Progenitor cell of endocrine pancreas (in vitro differentiated cells): ENCODE results near the gene RDX. TPM values are rescaled to one million over a fixed set of nuclear protein-coding genes. Genes with fewer than 3 reads are reported as not detected.

Experiments used
- DNase-seq: peaks from one replicate; pipeline ENCODE4 v3.0.0; 2021; ENCODE audit warnings: low spot score; ENCODE audit not compliant: unreplicated experiment
- H3K27ac Mint-ChIP-seq: 2 replicates; pipeline ENCODE4 v1.8.0; 2021; ENCODE audit warnings: mild to moderate bottlenecking, moderate library complexity, mixed read lengths
- H3K27me3 Mint-ChIP-seq: 2 replicates; pipeline ENCODE4 v1.8.0; 2021; ENCODE audit warnings: mixed read lengths
- H3K36me3 Mint-ChIP-seq: 2 replicates; pipeline ENCODE4 v1.8.0; 2022; ENCODE audit warnings: mixed read lengths; ENCODE audit not compliant: insufficient read depth
- H3K4me1 Mint-ChIP-seq: 2 replicates; pipeline ENCODE4 v1.8.0; 2021; ENCODE audit warnings: low read depth, mixed read lengths
- H3K4me3 Mint-ChIP-seq: 2 replicates; pipeline ENCODE4 v1.8.0; 2021; ENCODE audit warnings: low read depth, mild to moderate bottlenecking, moderate library complexity, mixed read lengths
- H3K9me3 Mint-ChIP-seq: 2 replicates; pipeline ENCODE4 v1.8.0; 2021; ENCODE audit warnings: low read depth, mixed read lengths
- CTCF ChIP-seq: fragments of 200-600 bp; sonication (generic); IDR thresholded peaks from one replicate; pipeline ENCODE4 v1.5.0; 2021; ENCODE audit warnings: antibody characterized with exemption, mild to moderate bottlenecking; ENCODE audit not compliant: unreplicated experiment
- total RNA-seq: library from RNA; stranded (reverse); gene quantifications from 2 replicates; pipeline ENCODE4 v1.2.1, GENCODE V29; 2021

Gene RDX
- total RNA-seq, 1 donor from 2014 or later, result 89.6 TPM

GRCh38 chr11:110133160-110133559 lies 163.3 kb downstream of the RDX start:
- Mint-ChIP-seq H3K36me3 (peaks cover 5% of the 10 kb centered on the region), H3K9me3 (no peaks in the 10 kb centered on the region), H3K27me3 (no peaks in the 10 kb centered on the region), H3K27ac (no peak overlapping the region), H3K4me1 (peaks cover 36% of the 10 kb centered on the region), H3K4me3 (no peak overlapping the region)
- TF ChIP-seq CTCF, result no peak
- DNase-seq, result no peak

GRCh38 chr11:110131386-110132123 lies 164.9 kb downstream of the RDX start:
- H3K36me3 Mint-ChIP-seq, result peaks cover 2% of the 10 kb centered on the region
- H3K4me1 Mint-ChIP-seq, result peaks cover 43% of the 10 kb centered on the region
- DNase-seq, result no peak
- no peaks in the 10 kb centered on the region for H3K27me3 Mint-ChIP-seq
- H3K4me3 Mint-ChIP-seq, result peak overlapping the region; percentile 19
- peak overlapping the region; percentile 23 for H3K27ac Mint-ChIP-seq
- no peaks in the 10 kb centered on the region for H3K9me3 Mint-ChIP-seq
- TF ChIP-seq CTCF, result no peak

GRCh38 chr11:110130642-110131238 lies 165.7 kb downstream of the RDX start:
- no peaks in the 10 kb centered on the region for H3K9me3 Mint-ChIP-seq
- no peaks in the 10 kb centered on the region for H3K27me3 Mint-ChIP-seq
- H3K4me3 Mint-ChIP-seq, result peak overlapping the region; percentile 17
- H3K4me1 Mint-ChIP-seq, result peaks cover 43% of the 10 kb centered on the region
- peak; percentile 38 for DNase-seq
- no peak for TF ChIP-seq CTCF
- peak overlapping the region; percentile 85 for H3K27ac Mint-ChIP-seq
- no peaks in the 10 kb centered on the region for H3K36me3 Mint-ChIP-seq

DNA sequence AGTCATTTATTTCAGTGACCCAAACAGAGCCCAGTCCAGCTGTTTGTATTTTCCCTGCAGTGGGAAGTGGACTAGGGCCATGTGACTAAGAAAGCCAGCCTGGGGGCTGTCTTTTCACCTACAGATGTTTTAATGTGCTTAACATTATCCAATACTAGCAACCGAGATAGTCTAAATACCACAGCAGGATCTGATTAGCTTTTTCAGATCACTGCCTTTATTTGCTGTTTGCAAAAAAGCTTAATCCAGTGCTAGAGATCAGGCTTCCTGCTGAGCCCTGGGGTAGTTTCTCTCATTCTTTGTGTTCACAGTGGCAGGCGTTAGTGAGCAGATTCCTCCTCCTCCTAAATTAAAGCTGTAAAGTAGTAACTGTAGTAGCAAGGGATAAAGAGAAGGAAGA lies 168.3 kb downstream of the RDX start:
- H3K9me3 Mint-ChIP-seq, result no peaks in the 10 kb centered on the region
- H3K4me1 Mint-ChIP-seq, result peaks cover 36% of the 10 kb centered on the region
- TF ChIP-seq CTCF, result no peak
- no peak overlapping the region for H3K4me3 Mint-ChIP-seq
- peaks cover 2% of the 10 kb centered on the region for H3K36me3 Mint-ChIP-seq
- H3K27me3 Mint-ChIP-seq, result no peaks in the 10 kb centered on the region
- H3K27ac Mint-ChIP-seq, result peak overlapping the region; percentile 89
- DNase-seq, result no peak

DNA sequence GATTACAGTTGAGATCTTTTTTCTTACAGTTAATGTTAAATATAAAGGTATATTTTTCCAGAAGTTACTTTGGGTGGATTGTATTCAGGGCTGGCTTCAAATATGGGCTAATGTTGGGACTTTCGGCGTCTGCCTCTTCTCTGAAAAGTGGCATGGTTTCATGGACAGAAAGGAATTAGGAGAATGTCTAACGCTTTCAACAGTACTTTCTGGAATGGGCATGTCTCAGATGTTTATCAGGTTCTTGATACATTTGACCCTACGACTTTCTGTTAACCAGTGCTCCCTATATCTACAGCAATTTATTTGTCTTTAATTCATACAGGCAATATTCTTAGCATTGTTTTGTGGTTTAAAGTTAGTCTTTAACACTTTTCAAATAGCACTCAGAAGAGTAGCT lies 169.5 kb downstream of the RDX start:
- Mint-ChIP-seq H3K27ac (no peak overlapping the region), H3K36me3 (peaks cover 2% of the 10 kb centered on the region), H3K4me3 (no peak overlapping the region), H3K27me3 (no peaks in the 10 kb centered on the region), H3K4me1 (peaks cover 33% of the 10 kb centered on the region), H3K9me3 (no peaks in the 10 kb centered on the region)
- DNase-seq, result no peak
- TF ChIP-seq CTCF, result no peak
